NOMO-1 treated with DMSO at 0.1 percent for 48 hours (cell line): ENCODE measurements around the gene ANKRD2.
"Not testable (repeated sequence)": the region's sequence is repeated elsewhere in the genome, so short reads cannot be mapped to it uniquely, and the experiment has no call there.

Experiments used
- DNase-seq: peaks from one replicate; lab custom pipeline; 2025; ENCODE audit not compliant: unreplicated experiment; lab: John Stamatoyannopoulos, UW

ANKRD2 gene

GRCh38 chr10:97572214-97572989 lies at the start of gene ANKRD2:
Gene ANKRD2 (plus strand): TSS chr10:97572779. CDS start chr10:97572789, 10 bp downstream.
- DNase-seq: peak; percentile 61

GRCh38 chr10:97522937-97523336 lies 49.6 kb upstream of the ANKRD2 start:
- DNase-seq: no peak

- DNase-seq: no peak
Measured at GRCh38 chr10:97525086-97525485, 47.5 kb upstream of the ANKRD2 start.

GRCh38 chr10:97525683-97526110 lies 46.9 kb upstream of the ANKRD2 start:
- no peak for DNase-seq

- not testable (repeated sequence) for DNase-seq
Measured at GRCh38 chr10:97528876-97529275, 43.7 kb upstream of the ANKRD2 start.

GRCh38 chr10:97529685-97530465 lies 42.7 kb upstream of the ANKRD2 start:
- DNase-seq: no peak

- DNase-seq: no peak
Measured at GRCh38 chr10:97531401-97531986, 41.1 kb upstream of the ANKRD2 start.

- no peak for DNase-seq
Measured at GRCh38 chr10:97532935-97533671, 39.5 kb upstream of the ANKRD2 start.

GRCh38 chr10:97533888-97534287 lies 38.7 kb upstream of the ANKRD2 start:
- no peak for DNase-seq

- DNase-seq: peak; percentile 34
Measured at GRCh38 chr10:97534746-97535367, 37.7 kb upstream of the ANKRD2 start.

GRCh38 chr10:97537186-97537869 lies 35.3 kb upstream of the ANKRD2 start:
- DNase-seq: no peak

GRCh38 chr10:97538411-97538810 lies 34.2 kb upstream of the ANKRD2 start:
- no peak for DNase-seq

GRCh38 chr10:97538839-97539238 lies 33.7 kb upstream of the ANKRD2 start:
- no peak for DNase-seq

GRCh38 chr10:97539523-97540200 lies 32.9 kb upstream of the ANKRD2 start:
- no peak for DNase-seq

GRCh38 chr10:97540669-97541500 lies 31.7 kb upstream of the ANKRD2 start:
- DNase-seq: no peak

GRCh38 chr10:97542169-97543024 lies 30.2 kb upstream of the ANKRD2 start:
- DNase-seq: no peak

- DNase-seq: peak; percentile 68
Measured at GRCh38 chr10:97543025-97543546, 29.5 kb upstream of the ANKRD2 start.
